ENCODE results near the gene MMP14. TPM values are rescaled to one million over a fixed set of nuclear protein-coding genes. Genes with fewer than 3 reads are reported as not detected.

MMP14 gene
- total RNA-seq, 1 donor = 580 TPM

DNA sequence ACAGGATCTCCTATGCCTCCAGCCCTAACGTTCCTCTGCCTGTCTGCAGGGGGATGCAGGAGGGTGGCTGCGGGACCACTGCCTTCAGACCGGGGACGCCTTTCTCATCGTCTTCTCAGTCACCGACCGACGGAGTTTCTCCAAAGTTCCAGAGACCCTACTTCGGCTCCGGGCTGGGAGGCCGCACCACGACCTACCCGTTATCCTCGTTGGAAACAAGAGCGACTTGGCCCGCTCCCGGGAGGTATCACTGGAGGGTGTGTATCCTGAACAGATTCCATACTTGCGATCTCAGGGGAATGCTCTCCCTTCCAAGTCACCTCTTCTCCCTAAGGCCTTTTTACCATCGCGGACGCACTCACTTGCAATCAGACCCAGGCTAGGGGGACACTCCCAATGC lies 49.6 kb downstream of the MMP14 start:
- no peak for DNase-seq (ENCODE audit: insufficient read length, low spot score, missing footprints)
- TF ChIP-seq, protein P1, sequence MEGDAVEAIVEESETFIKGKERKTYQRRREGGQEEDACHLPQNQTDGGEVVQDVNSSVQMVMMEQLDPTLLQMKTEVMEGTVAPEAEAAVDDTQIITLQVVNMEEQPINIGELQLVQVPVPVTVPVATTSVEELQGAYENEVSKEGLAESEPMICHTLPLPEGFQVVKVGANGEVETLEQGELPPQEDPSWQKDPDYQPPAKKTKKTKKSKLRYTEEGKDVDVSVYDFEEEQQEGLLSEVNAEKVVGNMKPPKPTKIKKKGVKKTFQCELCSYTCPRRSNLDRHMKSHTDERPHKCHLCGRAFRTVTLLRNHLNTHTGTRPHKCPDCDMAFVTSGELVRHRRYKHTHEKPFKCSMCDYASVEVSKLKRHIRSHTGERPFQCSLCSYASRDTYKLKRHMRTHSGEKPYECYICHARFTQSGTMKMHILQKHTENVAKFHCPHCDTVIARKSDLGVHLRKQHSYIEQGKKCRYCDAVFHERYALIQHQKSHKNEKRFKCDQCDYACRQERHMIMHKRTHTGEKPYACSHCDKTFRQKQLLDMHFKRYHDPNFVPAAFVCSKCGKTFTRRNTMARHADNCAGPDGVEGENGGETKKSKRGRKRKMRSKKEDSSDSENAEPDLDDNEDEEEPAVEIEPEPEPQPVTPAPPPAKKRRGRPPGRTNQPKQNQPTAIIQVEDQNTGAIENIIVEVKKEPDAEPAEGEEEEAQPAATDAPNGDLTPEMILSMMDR (IDR thresholded peaks at IDR 0.05; ENCODE audit: extremely low read depth, low read depth, low read length) = no peak
- peaks cover 4% of the 10 kb centered on the region for H3K79me2 ChIP-seq (ENCODE audit: insufficient read depth, low read length)
- H2AFZ ChIP-seq (ENCODE audit: low read length) = peak overlapping the region; percentile 84
- H3K4me2 ChIP-seq (ENCODE audit: insufficient read depth, low read length) = peak overlapping the region; percentile 83
- H3K36me3 ChIP-seq (ENCODE audit: insufficient read depth, low read length) = no peaks in the 10 kb centered on the region
- no peaks in the 10 kb centered on the region for H4K20me1 ChIP-seq (ENCODE audit: insufficient read depth, low read length)
- H3K4me1 ChIP-seq (ENCODE audit: insufficient read depth, low read length) = peaks cover 8% of the 10 kb centered on the region
- no peak overlapping the region for H3K27ac ChIP-seq (ENCODE audit: low read depth, low read length)
- no peaks in the 10 kb centered on the region for H3K27me3 ChIP-seq (ENCODE audit: insufficient read depth, low read length)
- H3K4me3 ChIP-seq (ENCODE audit: insufficient read depth, low read length) = no peak overlapping the region
- H3K9me3 ChIP-seq (ENCODE audit: low read depth, low read length) = no peaks in the 10 kb centered on the region

DNA sequence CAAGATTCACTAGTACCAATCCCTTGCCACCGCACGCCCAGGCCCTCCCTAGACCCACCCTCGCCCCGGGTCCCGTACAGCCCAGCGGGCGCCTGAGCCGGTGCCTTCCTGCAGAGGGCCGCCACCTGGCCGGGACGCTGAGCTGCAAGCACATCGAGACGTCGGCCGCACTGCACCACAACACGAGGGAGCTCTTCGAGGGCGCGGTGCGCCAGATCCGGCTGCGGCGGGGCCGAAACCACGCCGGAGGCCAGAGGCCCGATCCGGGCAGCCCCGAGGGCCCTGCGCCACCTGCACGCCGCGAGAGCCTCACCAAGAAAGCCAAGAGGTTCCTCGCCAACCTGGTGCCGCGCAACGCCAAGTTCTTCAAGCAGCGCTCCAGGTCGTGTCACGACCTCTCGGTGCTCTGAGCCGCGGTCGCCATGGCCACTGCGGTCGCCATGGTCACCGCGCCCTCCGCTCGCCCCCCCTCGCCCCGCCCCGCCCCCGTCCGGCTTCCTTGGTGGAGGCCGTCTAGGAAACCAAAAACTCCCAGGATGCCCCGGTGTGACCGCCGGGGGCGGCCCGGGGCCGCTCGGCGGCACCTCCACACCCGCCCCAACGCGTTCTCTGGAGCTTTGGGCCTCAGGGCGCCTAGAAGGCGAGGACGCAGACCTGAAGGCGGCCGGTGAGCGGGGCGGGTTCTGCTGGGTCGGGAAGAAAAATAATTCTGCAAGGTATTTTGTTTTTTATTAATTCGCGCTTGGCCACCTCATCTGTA lies 50.3 kb downstream of the MMP14 start:
- TF ChIP-seq, protein P1 (IDR thresholded peaks at IDR 0.05; ENCODE audit: extremely low read depth, low read depth, low read length) = no peak
- H3K27ac ChIP-seq (ENCODE audit: low read depth, low read length) = peak overlapping the region; percentile 2
- H2AFZ ChIP-seq (ENCODE audit: low read length) = peak overlapping the region; percentile 84
- H3K9me3 ChIP-seq (ENCODE audit: low read depth, low read length) = no peaks in the 10 kb centered on the region
- no peaks in the 10 kb centered on the region for H3K36me3 ChIP-seq (ENCODE audit: insufficient read depth, low read length)
- H3K4me3 ChIP-seq (ENCODE audit: insufficient read depth, low read length) = peak overlapping the region; percentile 66
- H3K4me1 ChIP-seq (ENCODE audit: insufficient read depth, low read length) = peaks cover 8% of the 10 kb centered on the region
- H3K79me2 ChIP-seq (ENCODE audit: insufficient read depth, low read length) = peaks cover 4% of the 10 kb centered on the region
- no peaks in the 10 kb centered on the region for H3K27me3 ChIP-seq (ENCODE audit: insufficient read depth, low read length)
- peak overlapping the region; percentile 83 for H3K4me2 ChIP-seq (ENCODE audit: insufficient read depth, low read length)
- H4K20me1 ChIP-seq (ENCODE audit: insufficient read depth, low read length) = no peaks in the 10 kb centered on the region
- DNase-seq (ENCODE audit: insufficient read length, low spot score, missing footprints) = peak; percentile 96

DNA sequence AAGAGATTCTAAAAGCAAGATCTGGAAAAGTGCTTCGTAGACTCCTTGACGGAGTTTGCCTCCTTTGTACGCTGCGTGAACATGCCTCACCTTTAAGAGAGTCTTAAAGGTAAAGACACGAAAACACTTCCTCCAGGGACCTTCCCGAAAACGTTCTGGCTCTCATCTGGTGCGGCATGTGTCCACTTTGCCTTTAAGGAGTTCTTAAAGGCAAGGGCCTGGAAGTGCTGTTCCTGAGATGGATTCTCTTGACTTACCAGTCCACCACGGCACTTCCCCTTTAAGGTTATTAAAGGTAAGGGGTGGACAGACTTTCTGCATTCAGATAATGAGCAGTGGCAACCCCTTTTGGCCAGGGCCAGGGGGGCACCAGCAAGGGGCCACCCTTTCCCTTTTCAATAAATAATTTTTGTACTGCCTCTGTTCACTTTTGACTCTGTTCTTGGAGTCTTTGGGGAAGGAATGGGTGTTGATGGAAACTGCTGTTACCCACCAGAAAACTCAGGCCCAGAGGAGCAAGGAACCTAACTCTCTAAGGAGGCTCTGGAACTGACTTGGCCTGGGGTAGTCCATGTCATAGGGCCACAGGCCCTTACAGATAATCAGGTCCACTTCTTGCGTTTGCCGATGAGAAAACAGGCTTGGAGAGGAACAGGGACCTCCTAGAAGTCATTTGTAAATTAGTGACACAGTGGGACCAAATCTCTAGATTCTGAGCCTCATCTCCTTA lies 51.0 kb downstream of the MMP14 start:
- Histone ChIP-seq H3K27ac (ENCODE audit: low read depth, low read length) (peak overlapping the region; percentile 2), H3K79me2 (ENCODE audit: insufficient read depth, low read length) (peaks cover 4% of the 10 kb centered on the region), H3K36me3 (ENCODE audit: insufficient read depth, low read length) (no peaks in the 10 kb centered on the region), H4K20me1 (ENCODE audit: insufficient read depth, low read length) (no peaks in the 10 kb centered on the region), H3K27me3 (ENCODE audit: insufficient read depth, low read length) (no peaks in the 10 kb centered on the region), H2AFZ (ENCODE audit: low read length) (peak overlapping the region; percentile 59), H3K4me2 (ENCODE audit: insufficient read depth, low read length) (peak overlapping the region; percentile 83), H3K4me3 (ENCODE audit: insufficient read depth, low read length) (peak overlapping the region; percentile 66), H3K4me1 (ENCODE audit: insufficient read depth, low read length) (peaks cover 8% of the 10 kb centered on the region), H3K9me3 (ENCODE audit: low read depth, low read length) (no peaks in the 10 kb centered on the region)
- TF ChIP-seq, protein P1 (IDR thresholded peaks at IDR 0.05; ENCODE audit: extremely low read depth, low read depth, low read length) = no peak
- DNase-seq (ENCODE audit: insufficient read length, low spot score, missing footprints) = peak; percentile 90

DNA sequence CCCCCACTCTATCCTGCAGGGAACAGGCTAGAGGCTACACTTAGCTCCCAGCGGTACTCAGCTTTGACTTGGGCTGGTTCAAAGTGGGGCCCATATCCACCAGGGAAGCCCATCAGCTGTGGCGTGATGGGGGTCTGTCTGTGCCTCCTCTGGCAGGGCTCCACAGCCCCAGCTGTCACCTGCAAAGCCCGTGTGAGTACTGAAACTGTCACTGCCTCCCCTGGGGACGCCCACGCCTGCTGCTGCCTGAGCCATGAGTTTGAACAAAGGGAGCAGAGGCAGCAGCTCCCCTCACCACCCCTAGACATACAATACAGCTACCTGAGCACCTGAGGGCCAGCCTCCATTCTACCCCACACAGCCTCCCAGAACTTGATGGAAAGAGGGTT lies 51.6 kb downstream of the MMP14 start:
- Histone ChIP-seq H2AFZ (ENCODE audit: low read length) (no peak overlapping the region), H3K4me3 (ENCODE audit: insufficient read depth, low read length) (peak overlapping the region; percentile 66), H3K4me2 (ENCODE audit: insufficient read depth, low read length) (peak overlapping the region; percentile 83), H3K79me2 (ENCODE audit: insufficient read depth, low read length) (peaks cover 4% of the 10 kb centered on the region), H4K20me1 (ENCODE audit: insufficient read depth, low read length) (no peaks in the 10 kb centered on the region), H3K27me3 (ENCODE audit: insufficient read depth, low read length) (no peaks in the 10 kb centered on the region), H3K4me1 (ENCODE audit: insufficient read depth, low read length) (peaks cover 8% of the 10 kb centered on the region), H3K9me3 (ENCODE audit: low read depth, low read length) (no peaks in the 10 kb centered on the region), H3K27ac (ENCODE audit: low read depth, low read length) (no peak overlapping the region), H3K36me3 (ENCODE audit: insufficient read depth, low read length) (no peaks in the 10 kb centered on the region)
- TF ChIP-seq, protein P1 (IDR thresholded peaks at IDR 0.05; ENCODE audit: extremely low read depth, low read depth, low read length) = no peak
- no peak for DNase-seq (ENCODE audit: insufficient read length, low spot score, missing footprints)

All from osteoblast (primary cell).